ENCODE data around the gene CUEDC2. TPM values are rescaled to one million over a fixed set of nuclear protein-coding genes. Genes with fewer than 3 reads are reported as not detected.

CUEDC2 gene
- total RNA-seq, 4 donors from 2014 or later = 86.4 to 195 (median 131) TPM

DNA sequence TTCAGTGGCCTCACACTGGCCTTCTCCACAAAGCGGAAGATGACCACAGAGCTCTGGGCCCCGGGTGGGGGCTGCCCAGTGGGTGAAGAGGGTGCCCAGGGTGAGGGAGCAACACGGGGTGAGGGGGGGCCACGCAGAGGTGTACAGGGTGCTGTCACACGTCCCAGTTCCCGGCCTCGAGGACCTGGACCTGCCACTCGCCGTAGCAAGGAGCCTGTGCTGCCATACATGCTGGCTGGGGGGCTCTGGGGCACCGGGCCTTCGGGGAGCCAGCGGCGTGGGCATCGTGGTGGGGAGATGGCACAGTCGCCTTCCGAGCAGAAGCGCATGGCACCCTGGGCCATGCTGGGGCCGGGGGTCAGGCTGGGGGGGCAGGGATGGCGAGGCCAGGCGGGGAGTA is 15.7 kb downstream of the CUEDC2 start:
- no peak for DNase-seq (ENCODE audit: low spot score in 2 of 2)
- peaks cover 0 to 72% of the 10 kb centered on the region in 2 donors for H3K27me3 ChIP-seq
- no peak for TF ChIP-seq POLR2A (IDR thresholded peaks at IDR 0.05)
- no peak for TF ChIP-seq EP300 (IDR thresholded peaks at IDR 0.05)
- TF ChIP-seq, protein P1, sequence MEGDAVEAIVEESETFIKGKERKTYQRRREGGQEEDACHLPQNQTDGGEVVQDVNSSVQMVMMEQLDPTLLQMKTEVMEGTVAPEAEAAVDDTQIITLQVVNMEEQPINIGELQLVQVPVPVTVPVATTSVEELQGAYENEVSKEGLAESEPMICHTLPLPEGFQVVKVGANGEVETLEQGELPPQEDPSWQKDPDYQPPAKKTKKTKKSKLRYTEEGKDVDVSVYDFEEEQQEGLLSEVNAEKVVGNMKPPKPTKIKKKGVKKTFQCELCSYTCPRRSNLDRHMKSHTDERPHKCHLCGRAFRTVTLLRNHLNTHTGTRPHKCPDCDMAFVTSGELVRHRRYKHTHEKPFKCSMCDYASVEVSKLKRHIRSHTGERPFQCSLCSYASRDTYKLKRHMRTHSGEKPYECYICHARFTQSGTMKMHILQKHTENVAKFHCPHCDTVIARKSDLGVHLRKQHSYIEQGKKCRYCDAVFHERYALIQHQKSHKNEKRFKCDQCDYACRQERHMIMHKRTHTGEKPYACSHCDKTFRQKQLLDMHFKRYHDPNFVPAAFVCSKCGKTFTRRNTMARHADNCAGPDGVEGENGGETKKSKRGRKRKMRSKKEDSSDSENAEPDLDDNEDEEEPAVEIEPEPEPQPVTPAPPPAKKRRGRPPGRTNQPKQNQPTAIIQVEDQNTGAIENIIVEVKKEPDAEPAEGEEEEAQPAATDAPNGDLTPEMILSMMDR (IDR thresholded peaks at IDR 0.05) = no peak
- no peak overlapping the region for H3K27ac ChIP-seq
- H3K9me3 ChIP-seq = no peaks in the 10 kb centered on the region
- peaks cover 0 to 23% (median 18%) of the 10 kb centered on the region in 4 donors for H3K4me1 ChIP-seq
- 89 to 91% methylated on average over 18 of the region's 20 CpGs for WGBS, 2 donors
- H3K36me3 ChIP-seq = no peaks in the 10 kb centered on the region
- H3K4me3 ChIP-seq = no peak overlapping the region

DNA sequence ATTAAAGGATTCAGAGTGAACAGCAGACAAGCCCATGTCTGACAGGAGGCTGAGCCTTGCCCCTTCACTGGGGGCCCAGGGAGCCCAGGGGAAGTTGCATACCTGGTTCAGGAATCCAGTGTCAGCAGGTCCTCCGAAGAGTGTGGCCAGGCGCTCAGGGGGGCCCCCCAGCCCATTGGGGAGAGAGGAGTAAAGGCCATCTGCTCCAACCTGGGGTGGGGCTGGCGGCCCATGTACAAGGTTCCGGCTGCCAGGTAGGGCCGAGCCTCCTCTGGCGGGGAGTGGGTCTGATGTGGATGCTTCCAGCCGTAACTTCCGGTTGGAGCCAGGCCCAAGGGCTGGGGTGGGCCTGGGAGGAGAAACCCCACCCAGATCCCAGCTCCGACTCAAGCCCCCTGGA is 16.1 kb downstream of the CUEDC2 start:
- Histone ChIP-seq H3K27me3 (peaks cover 0 to 77% of the 10 kb centered on the region in 2 donors), H3K4me3 (no peak overlapping the region), H3K27ac (no peak overlapping the region), H3K4me1 (peaks cover 0 to 22% (median 17%) of the 10 kb centered on the region in 4 donors), H3K36me3 (no peaks in the 10 kb centered on the region), H3K9me3 (no peaks in the 10 kb centered on the region)
- no peak for DNase-seq (ENCODE audit: low spot score in 2 of 2)
- WGBS, 2 donors = 79 to 90% methylated on average over 9 of the region's 9 CpGs
- TF ChIP-seq EP300 (IDR thresholded peaks at IDR 0.05) (no peak), POLR2A (IDR thresholded peaks at IDR 0.05) (no peak)
- TF ChIP-seq, protein P1 (IDR thresholded peaks at IDR 0.05) = no peak

DNA sequence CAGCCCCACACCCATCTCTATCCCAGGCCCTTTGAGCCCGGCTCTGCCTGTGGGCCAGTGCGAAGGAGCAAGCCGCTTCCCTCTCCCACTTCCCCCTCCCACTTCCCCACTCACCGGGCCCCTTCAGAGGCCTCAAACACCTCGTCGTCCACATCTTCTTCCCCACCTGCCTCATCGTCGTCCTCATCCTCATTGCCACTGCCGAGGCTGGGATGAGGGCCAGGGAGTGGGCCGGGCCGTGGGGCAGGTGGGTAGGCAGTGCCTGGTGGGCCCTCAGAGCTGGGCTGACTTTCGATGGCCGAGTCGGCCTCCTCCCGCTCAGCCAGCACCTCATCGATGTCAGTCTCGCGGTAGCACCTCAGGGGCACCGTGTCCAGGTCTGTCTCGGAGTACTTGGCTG is 17.6 kb downstream of the CUEDC2 start:
- Histone ChIP-seq H3K4me3 (no peak overlapping the region), H3K27ac (no peak overlapping the region), H3K9me3 (no peaks in the 10 kb centered on the region), H3K36me3 (no peaks in the 10 kb centered on the region), H3K4me1 (peaks cover 0 to 25% (median 17%) of the 10 kb centered on the region in 4 donors), H3K27me3 (peaks cover 0 to 92% of the 10 kb centered on the region in 2 donors)
- DNase-seq (ENCODE audit: low spot score in 2 of 2) = no peak
- 48 to 53% methylated on average over 14 to 20 of the region's 20 CpGs for WGBS, 2 donors
- TF ChIP-seq, protein P1 (IDR thresholded peaks at IDR 0.05) = no peak
- TF ChIP-seq POLR2A (IDR thresholded peaks at IDR 0.05) (no peak), EP300 (IDR thresholded peaks at IDR 0.05) (no peak)

DNA sequence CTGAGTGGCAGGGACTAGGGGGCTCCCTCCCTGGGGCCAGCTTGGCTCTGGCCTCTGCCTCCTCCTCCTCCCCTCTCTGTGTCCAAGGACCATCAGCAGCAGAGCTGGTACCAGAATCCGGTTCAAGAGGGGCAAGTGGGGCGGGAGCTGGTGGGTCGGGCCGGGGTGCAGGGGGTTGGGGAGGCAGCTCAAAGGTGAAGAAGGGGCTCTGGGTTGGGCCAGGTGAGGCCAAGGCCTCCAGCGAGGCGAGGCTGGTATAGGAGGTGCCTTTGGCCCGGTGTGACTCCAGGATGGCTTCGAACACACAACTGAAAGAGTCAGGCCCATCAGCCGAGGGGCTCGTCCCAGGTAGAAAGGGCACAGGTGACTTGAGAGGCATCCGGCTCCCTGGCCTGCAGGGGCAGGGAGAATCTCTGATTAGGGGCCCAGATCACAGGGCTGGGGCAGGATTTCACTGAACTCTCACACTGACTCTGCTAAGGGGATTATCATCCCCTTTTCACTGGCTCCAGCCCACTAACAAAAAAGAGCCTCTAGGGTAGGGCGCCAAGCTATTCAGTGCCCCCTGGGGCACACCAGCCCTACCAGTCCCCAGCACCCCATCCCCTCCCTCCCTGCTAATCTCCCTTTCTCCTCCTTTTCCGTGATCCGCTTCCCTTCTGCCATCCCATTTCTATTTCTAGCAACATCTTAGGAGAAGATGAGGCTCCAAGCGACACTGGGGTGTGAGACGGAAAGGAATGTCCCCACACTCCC is 18.4 kb downstream of the CUEDC2 start:
- Histone ChIP-seq H3K4me1 (peaks cover 0 to 23% (median 15%) of the 10 kb centered on the region in 4 donors), H3K27me3 (peaks cover 0 to 98% of the 10 kb centered on the region in 2 donors), H3K4me3 (no peak overlapping the region), H3K36me3 (no peaks in the 10 kb centered on the region), H3K27ac (no peak overlapping the region), H3K9me3 (no peaks in the 10 kb centered on the region)
- 82 to 83% methylated on average over 14 to 16 of the region's 16 CpGs for WGBS, 2 donors
- no peak for TF ChIP-seq POLR2A (IDR thresholded peaks at IDR 0.05)
- no peak for DNase-seq (ENCODE audit: low spot score in 2 of 2)

DNA sequence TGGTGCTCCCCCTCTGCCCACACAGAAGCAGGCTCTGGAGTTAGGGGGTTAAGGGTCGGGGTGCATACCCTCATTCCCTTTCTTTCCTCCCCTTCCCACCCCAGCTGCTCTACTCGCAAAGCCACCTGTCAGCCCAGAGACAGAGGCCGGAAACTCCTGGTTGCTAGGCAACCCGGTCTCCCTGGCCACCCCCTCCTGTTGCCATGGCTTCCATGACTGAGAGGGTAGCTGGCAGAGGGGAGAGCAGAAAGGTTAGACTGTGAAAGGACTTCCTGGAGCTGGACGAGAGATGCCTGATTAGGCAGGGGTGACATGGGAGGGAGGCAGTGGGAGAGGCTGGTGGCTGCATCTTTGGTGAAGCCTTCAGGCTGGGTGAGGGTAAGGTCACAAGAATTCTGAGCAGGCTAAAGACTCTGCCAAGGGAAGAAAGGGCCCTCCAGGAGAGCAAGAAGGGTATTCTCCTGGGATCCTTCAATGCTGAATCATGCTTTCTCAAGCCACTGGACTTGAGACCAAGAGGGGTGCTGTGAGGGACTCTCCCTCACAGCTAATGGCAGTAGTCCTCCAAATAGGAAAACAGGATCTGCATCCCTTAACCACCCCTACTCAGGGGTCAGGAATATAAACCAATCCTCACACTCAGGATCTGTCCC is 19.2 kb downstream of the CUEDC2 start:
- H3K4me3 ChIP-seq = no peak overlapping the region
- peaks cover 0 to 24% (median 12%) of the 10 kb centered on the region in 4 donors for H3K4me1 ChIP-seq
- 13 to 17% methylated on average over 5 of the region's 5 CpGs for WGBS, 2 donors
- DNase-seq (ENCODE audit: low spot score in 2 of 2) = no peak
- H3K36me3 ChIP-seq = no peaks in the 10 kb centered on the region
- no peaks in the 10 kb centered on the region for H3K9me3 ChIP-seq
- no peak overlapping the region for H3K27ac ChIP-seq
- peaks cover 0 to 97% of the 10 kb centered on the region in 2 donors for H3K27me3 ChIP-seq
- TF ChIP-seq POLR2A (IDR thresholded peaks at IDR 0.05) = no peak
- TF ChIP-seq EP300 (IDR thresholded peaks at IDR 0.05) = no peak

DNA sequence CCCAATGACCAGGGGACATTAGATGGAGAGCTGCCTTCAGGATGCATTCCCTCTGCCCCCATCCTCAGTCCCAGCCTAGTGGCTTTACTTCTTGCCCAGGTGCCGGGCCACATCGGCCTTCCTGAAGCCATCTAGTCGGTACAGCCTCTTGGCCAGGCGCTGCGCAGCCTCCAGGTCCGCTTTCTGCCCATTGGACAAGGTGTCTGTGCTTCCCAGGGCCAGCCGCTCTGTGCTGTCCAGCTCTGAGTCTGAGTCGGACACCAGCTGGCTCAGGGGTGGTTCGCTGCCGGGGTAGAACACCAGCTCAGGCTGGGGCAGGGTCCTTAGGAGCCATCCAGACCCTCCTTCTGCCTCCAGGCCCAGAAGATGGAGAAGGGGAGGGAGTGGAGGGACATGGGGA is 20.1 kb downstream of the CUEDC2 start:
- WGBS, 2 donors = 89% methylated on average over 6 to 10 of the region's 10 CpGs
- H3K27ac ChIP-seq = no peak overlapping the region
- TF ChIP-seq EP300 (IDR thresholded peaks at IDR 0.05) (no peak), POLR2A (IDR thresholded peaks at IDR 0.05) (no peak)
- TF ChIP-seq, protein P1 (IDR thresholded peaks at IDR 0.05) = no peak
- no peaks in the 10 kb centered on the region for H3K36me3 ChIP-seq
- peaks cover 0 to 97% of the 10 kb centered on the region in 2 donors for H3K27me3 ChIP-seq
- H3K9me3 ChIP-seq = no peaks in the 10 kb centered on the region
- H3K4me1 ChIP-seq = peaks cover 0 to 25% (median 12%) of the 10 kb centered on the region in 4 donors
- DNase-seq (ENCODE audit: low spot score in 2 of 2) = no peak
- no peak overlapping the region for H3K4me3 ChIP-seq

Data from tibial nerve (tissue), 4 donors.